ENCODE results near the gene DNAH7.
"Not testable (repeated sequence)": the region's sequence is repeated elsewhere in the genome, so short reads cannot be mapped to it uniquely, and the experiment has no call there.

DNAH7 gene

GRCh38 chr2:195711478-195711877 lies 357.2 kb downstream of the DNAH7 start:
- no peak for DNase-seq

- no peak for DNase-seq
These were observed 358.5 kb downstream of the DNAH7 start for GRCh38 chr2:195709901-195710806.

- DNase-seq = no peak
These were observed 362.3 kb downstream of the DNAH7 start for GRCh38 chr2:195706161-195706900.

- DNase-seq = no peak
These were observed 368.2 kb downstream of the DNAH7 start for GRCh38 chr2:195700480-195700879.

GRCh38 chr2:195697681-195698220 lies 370.9 kb downstream of the DNAH7 start:
- no peak for DNase-seq

- DNase-seq = peak in 1 of 4 experiments; percentile 7
These were observed 372.6 kb downstream of the DNAH7 start for GRCh38 chr2:195696012-195696411.

- DNase-seq = no peak
These were observed 373.5 kb downstream of the DNAH7 start for GRCh38 chr2:195695002-195695631.

- no peak for DNase-seq
These were observed 374.1 kb downstream of the DNAH7 start for GRCh38 chr2:195694553-195694952.

- DNase-seq = not testable (repeated sequence)
These were observed 376.1 kb downstream of the DNAH7 start for GRCh38 chr2:195692531-195692930.
